H4 (cell line): ENCODE results near the gene PABPN1L. TPM values are rescaled to one million over a fixed set of nuclear protein-coding genes. Genes with fewer than 3 reads are reported as not detected.

Source experiments
- total RNA-seq: library from RNA; depleted of rRNA; stranded (reverse); fragments of >200 nt; shearing (Covaris generic); gene quantifications from 2 replicates; pipeline ENCODE4 v1.2.3, GENCODE V29; 2014; rRNA removed

Gene PABPN1L
- total RNA-seq, 1 experiment from 2014 or later: not detected

Other genes with a start within 250 kb of the PABPN1L start
- not detected in 2 replicates for gene IL17C, start 228.1 kb downstream of the PABPN1L start, total RNA-seq
- not detected in 2 replicates for gene CYBA, start 215.6 kb downstream of the PABPN1L start, total RNA-seq
- gene MVD, start 203.6 kb downstream of the PABPN1L start, total RNA-seq: 28.1 and 41.5 TPM in 2 replicates
- gene SNAI3, start 180.2 kb downstream of the PABPN1L start, total RNA-seq: 0.27 and 0.62 TPM in 2 replicates
- gene RNF166, start 160.3 kb downstream of the PABPN1L start, total RNA-seq: 16.0 and 30.4 TPM in 2 replicates
- gene CTU2, start 160.2 kb downstream of the PABPN1L start, total RNA-seq: 12.2 and 12.6 TPM in 2 replicates
- gene PIEZO1, start 81.4 kb downstream of the PABPN1L start, total RNA-seq: 35.6 and 47.1 TPM in 2 replicates
- 26.4 and 27.0 TPM in 2 replicates for gene CDT1, start 62.9 kb downstream of the PABPN1L start, total RNA-seq
- 401 and 554 TPM in 2 replicates for gene APRT, start 54.7 kb downstream of the PABPN1L start, total RNA-seq
- gene GALNS, start 9.7 kb downstream of the PABPN1L start, total RNA-seq: 18.2 and 22.7 TPM in 2 replicates
- 50.7 and 54.2 TPM in 2 replicates for gene TRAPPC2L, start 9.5 kb downstream of the PABPN1L start, total RNA-seq
- not detected in 2 replicates for gene CBFA2T3, start 110.5 kb upstream of the PABPN1L start, total RNA-seq
- 25.9 and 37.4 TPM in 2 replicates for gene ACSF3, start 227.2 kb upstream of the PABPN1L start, total RNA-seq